GM12891 (cell line): ENCODE results near the gene EPHX1.

Experiments used
- DNase-seq: peaks from one replicate; pipeline ENCODE4 v3.0.0; 2011; ENCODE audit warnings: low spot score; ENCODE audit not compliant: insufficient read length
- FAIRE-seq: peaks from 2 replicates; lab custom pipeline; 2011; peaks lifted over from hg19 to GRCh38; lab: Jason Lieb, UNC
- PAX5 ChIP-seq: IDR thresholded peaks from 2 replicates; pipeline ENCODE4 v1.6.1; 2011; ENCODE audit warnings: low read length, moderate library complexity, mild to moderate bottlenecking; ENCODE audit not compliant: insufficient read depth, severe bottlenecking
- POLR2A ChIP-seq: IDR thresholded peaks from 2 replicates; pipeline ENCODE4 v1.6.1; 2011; ENCODE audit warnings: low read depth, low read length, control low read depth
- POLR2AphosphoS5 ChIP-seq: IDR thresholded peaks from 2 replicates; pipeline ENCODE4 v1.6.1; 2011; ENCODE audit warnings: low read depth, low read length, control low read depth
- POU2F2 ChIP-seq: IDR thresholded peaks from 2 replicates; pipeline ENCODE4 v1.6.1; 2011; ENCODE audit warnings: low read depth, mild to moderate bottlenecking, control low read depth, low read length, moderate library complexity
- SPI1 ChIP-seq: IDR thresholded peaks from 2 replicates; pipeline ENCODE4 v1.6.1; 2011; ENCODE audit warnings: low read depth, low read length, control low read depth
- TAF1 ChIP-seq: IDR thresholded peaks from 2 replicates; pipeline ENCODE4 v1.6.1; 2011; ENCODE audit warnings: low read depth, low read length, control low read depth

The EPHX1 gene

GRCh38 chr1:225844236-225845061 is 34.5 kb downstream of the EPHX1 start:
- DNase-seq (no peak), FAIRE-seq (no peak)
- TF ChIP-seq POU2F2 (no peak), POLR2AphosphoS5 (no peak), TAF1 (no peak), PAX5 (no peak), SPI1 (no peak), POLR2A (no peak)

DNA sequence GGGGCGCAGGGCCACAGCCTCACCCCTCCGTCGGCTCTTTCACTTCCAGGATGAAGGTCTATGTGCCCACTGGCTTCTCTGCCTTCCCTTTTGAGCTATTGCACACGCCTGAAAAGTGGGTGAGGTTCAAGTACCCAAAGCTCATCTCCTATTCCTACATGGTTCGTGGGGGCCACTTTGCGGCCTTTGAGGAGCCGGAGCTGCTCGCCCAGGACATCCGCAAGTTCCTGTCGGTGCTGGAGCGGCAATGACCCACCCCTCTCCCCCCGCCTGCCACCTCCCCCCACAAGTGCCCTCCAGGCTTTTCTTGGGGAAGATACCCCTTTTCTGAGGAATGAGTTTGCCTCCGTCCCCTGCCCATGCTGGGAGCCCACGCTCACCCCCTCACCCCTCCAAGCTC is 35.2 kb downstream of the EPHX1 start:
- FAIRE-seq (no peak), DNase-seq (no peak)
- TF ChIP-seq PAX5: no peak
- no peak for TF ChIP-seq TAF1
- no peak for TF ChIP-seq POLR2AphosphoS5
- no peak for TF ChIP-seq POU2F2
- no peak for TF ChIP-seq POLR2A

- FAIRE-seq: no peak
These were observed 35.8 kb downstream of the EPHX1 start for GRCh38 chr1:225845571-225846259.

GRCh38 chr1:225846331-225847310 is 36.7 kb downstream of the EPHX1 start:
- FAIRE-seq: no peak
- no peak for TF ChIP-seq PAX5
- no peak for TF ChIP-seq POLR2AphosphoS5
- TF ChIP-seq TAF1: no peak

More at GRCh38 chr1:225845571-225846259, 35.8 kb downstream of the EPHX1 start:
- DNase-seq: peak; percentile 44
- no peak for TF ChIP-seq POU2F2
- TF ChIP-seq PAX5: no peak
- no peak for TF ChIP-seq SPI1
- no peak for TF ChIP-seq TAF1
- TF ChIP-seq POLR2A: no peak
- no peak for TF ChIP-seq POLR2AphosphoS5

DNA sequence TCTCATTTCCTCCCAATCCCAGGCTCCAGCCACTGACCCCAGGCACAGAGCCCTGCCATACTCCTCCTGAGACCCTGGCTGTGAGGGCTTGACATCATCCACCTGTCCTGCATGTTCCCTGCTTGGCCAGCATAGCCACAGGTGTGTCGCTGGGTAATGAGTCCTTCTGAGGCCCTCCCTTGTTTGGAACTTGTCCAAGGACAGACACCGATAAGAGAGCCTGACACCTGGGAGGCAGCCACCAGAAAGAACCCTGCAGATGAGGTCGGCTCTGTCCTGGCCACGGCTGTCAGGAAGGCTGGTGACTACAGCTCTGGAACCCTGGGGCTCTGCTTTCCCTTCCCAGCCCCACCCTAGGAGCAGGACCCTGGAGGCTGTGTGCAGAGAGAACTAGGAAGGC is 37.7 kb downstream of the EPHX1 start:
- DNase-seq (no peak), FAIRE-seq (no peak)
- no peak for TF ChIP-seq SPI1
- no peak for TF ChIP-seq POLR2AphosphoS5
- no peak for TF ChIP-seq POU2F2
- no peak for TF ChIP-seq TAF1
- TF ChIP-seq POLR2A: no peak
- TF ChIP-seq PAX5: no peak

More at GRCh38 chr1:225846331-225847310, 36.7 kb downstream of the EPHX1 start:
- no peak for DNase-seq

- TF ChIP-seq POLR2AphosphoS5 (no peak), PAX5 (no peak), POU2F2 (peak; percentile 90), SPI1 (peak; percentile 98)
- peak; percentile 87 for FAIRE-seq
- peak; percentile 43 for DNase-seq
These were observed 38.4 kb downstream of the EPHX1 start for GRCh38 chr1:225848030-225848955.

- FAIRE-seq (no peak), DNase-seq (no peak)
- TF ChIP-seq TAF1: no peak
- no peak; the same call in 1 of the 2 replicates for TF ChIP-seq SPI1
- TF ChIP-seq POLR2A: no peak
- TF ChIP-seq POU2F2: no peak
- no peak for TF ChIP-seq POLR2AphosphoS5
- no peak for TF ChIP-seq PAX5
These were observed 40.0 kb downstream of the EPHX1 start for GRCh38 chr1:225849925-225850324.

- TF ChIP-seq TAF1: no peak
- TF ChIP-seq POLR2AphosphoS5: no peak
- no peak for TF ChIP-seq PAX5
- no peak for TF ChIP-seq POU2F2
- no peak for TF ChIP-seq SPI1
- no peak for DNase-seq
- no peak for FAIRE-seq
These were observed 40.4 kb downstream of the EPHX1 start for GRCh38 chr1:225850370-225850769.
